HG03439 (cell line): Measurements from ENCODE around the gene MTRFR.
"Not testable (repeated sequence)": the region's sequence is repeated elsewhere in the genome, so short reads cannot be mapped to it uniquely, and the experiment has no call there.

Experiments
- ATAC-seq: cut with Tn5 transposase; IDR thresholded peaks from one replicate; pipeline ENCODE4 v1.9.1; 2021; ENCODE audit warnings: mild to moderate bottlenecking, moderate library complexity; ENCODE audit not compliant: unreplicated experiment

MTRFR gene

DNA sequence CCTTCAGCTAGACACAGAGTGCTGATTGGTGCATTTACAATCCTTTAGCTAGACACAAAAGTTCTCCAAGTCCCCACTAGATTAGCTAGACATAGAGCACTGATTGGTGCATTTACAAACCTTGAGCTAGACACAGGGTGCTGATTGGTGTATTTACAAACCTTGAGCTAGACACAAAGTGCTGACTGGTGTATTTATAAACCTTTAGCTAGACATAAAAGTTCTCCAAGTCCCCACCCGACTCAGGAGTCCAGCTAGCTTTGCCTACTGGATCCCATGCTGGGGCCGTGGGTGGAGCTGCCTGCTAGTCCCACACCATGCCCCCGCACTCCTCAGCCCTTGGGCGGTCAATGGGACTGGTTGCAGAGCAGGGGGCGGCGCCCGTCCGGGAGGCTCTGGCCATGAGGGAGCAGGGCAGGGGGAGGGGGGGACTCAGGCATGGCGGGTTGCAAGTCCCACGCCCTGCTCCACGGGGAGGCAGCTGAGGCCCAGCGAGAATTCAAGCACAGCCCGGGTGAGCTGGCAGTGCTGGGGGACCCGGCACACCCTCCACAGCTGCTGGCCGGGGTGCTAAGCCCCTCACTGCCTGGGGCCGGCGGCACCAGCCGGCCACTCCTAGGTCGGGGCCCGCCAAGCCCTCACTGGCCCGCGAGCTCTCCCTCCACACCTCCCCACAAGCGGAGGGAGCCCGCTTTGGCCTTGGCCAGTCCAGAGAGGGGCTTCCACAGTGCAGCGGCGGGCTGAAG is 15.9 kb downstream of the MTRFR start:
- not testable (repeated sequence) for ATAC-seq

GRCh38 chr12:123250471-123251383 is 17.5 kb downstream of the MTRFR start:
- ATAC-seq, result no peak

DNA sequence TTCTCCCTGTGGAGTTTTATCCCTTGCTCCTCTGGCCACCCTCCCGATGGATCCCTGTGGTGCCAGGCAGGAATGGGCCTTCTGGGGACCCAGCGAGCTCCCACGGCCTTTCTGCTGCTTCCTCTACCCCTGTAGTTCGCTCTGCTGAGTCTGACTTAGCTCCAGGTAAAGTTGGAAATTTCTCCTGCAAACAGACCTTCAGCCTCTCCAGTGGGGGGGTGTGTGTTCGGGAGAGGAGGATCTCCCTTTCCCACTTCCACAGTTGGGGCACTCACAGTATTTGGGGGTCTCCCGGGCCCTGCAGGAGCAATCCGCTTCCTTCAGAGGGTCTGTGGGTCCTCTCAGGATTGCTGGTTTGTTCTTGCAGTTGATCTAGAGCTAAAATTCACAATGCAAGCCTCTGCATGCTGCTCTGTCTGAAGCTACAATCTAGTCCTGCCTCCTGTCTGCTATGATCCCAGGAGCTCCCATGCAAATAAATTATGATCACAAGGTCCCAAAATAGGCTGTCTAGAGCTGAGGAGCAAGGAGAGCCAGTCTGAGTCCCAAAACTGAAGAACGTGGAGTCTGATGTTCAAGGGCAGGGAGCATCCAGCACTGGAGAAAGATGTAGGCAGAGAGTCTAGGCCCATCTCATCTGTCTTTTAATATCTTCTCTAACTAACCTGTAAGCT is 18.3 kb downstream of the MTRFR start:
- ATAC-seq, result no peak

- ATAC-seq, result not testable (repeated sequence)
Observed at GRCh38 chr12:123252365-123252764, 19.1 kb downstream of the MTRFR start.

DNA sequence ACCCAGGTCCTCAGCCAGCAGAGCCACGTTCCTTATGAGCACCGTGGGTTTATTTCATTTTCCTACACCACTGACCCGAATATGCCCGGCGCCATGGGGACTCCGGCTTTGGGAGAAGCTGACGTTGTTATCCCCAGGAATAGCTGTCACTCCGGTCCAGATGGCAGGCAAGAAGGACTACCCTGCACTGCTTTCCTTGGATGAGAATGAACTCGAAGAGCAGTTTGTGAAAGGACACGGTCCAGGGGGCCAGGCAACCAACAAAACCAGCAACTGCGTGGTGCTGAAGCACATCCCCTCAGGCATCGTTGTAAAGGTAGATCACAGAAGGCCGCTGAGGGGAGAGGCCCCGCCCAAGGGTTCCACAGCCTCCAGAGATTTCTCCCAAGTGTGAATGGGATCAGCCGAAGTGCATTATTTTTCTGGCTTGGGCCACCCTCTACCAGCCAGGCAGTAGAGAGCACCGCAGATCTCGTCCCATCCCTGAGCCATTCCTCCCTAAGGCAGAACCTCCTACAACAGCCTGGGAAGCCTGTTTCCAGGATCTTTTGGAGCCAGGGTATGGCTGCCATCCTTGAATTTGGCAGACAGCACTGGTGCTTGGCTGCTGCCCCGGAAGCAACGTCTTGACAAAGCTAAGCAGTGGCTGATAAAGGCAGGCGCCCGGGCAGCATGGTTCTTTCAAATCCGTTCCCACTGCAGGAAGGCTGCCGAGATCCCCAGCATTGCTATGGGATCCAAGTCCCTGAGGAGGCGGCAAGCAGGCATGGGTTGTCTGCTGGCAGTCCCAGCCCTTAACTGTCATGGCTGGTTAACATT is 20.6 kb downstream of the MTRFR start:
- ATAC-seq, result no peak

DNA sequence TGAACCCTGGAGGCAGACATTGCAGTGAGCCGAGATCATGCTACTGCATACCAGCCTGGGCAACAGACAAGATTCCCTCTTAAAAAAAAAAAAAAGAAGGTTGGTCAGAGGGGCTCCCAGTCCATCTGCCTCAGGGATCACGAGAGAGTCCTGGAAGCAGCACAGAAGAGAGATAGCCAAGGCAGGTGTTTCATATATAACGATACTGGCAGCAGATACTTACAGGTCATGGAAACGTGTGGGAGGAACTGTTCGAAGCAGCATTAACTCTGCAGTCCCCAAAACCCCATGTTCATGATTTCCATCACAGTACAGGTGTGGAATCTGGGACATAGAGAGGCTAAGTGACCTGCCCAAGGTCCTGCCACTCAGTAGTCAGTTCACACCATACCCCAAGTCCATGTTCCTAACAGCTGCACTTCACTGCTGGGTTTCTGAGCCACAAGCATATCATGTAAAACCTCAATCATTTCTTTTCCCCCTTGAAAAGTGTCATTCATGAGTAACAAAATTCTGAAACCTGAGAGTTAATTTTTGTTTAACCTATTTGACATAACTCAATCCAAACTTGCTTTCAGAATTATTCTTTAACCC is 21.7 kb downstream of the MTRFR start:
- no peak for ATAC-seq

- ATAC-seq, result no peak
Observed at GRCh38 chr12:123258593-123258992, 25.4 kb downstream of the MTRFR start.

DNA sequence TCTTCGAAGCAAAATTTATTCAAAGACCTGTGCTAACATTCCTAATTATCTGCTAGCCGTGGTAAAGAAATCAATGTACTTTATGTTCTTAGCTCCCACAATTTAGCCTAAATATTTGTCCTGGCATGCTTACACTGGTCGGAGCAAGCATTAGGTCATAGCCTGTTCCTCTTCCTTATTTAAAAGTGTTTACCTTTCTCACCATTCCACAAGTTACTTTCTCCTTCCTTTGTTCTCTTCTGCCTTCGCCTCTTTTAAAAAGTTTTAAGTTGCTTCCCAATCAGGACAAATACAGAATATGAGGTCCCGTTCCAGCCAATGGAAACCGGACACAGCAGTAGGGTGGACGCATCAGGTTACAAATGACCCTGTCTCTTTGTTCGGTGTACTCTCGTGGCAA is 26.8 kb downstream of the MTRFR start:
- ATAC-seq, result no peak

DNA sequence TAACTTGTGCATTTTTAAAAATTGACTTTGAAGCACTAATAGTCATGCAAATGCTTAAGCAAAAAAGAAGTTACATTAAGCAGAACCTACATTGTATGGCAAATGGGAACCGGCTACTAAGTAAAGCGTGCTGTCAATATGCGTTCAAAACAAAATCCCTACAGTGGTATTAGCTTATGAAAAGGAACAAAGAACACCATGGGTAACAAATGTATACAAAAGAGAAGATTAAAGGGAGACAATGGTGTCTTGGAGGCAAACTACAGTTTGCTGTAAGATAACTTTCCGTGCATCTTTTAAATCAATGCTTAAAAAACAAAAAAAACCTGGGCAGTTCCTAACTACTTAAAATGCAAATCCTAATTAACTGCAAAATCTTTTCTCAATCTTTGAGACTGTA is 28.0 kb downstream of the MTRFR start:
- no peak for ATAC-seq

- no peak for ATAC-seq
Observed at GRCh38 chr12:123263196-123263817, 30.1 kb downstream of the MTRFR start.

- ATAC-seq, result no peak
Observed at GRCh38 chr12:123264642-123265041, 31.4 kb downstream of the MTRFR start.

DNA sequence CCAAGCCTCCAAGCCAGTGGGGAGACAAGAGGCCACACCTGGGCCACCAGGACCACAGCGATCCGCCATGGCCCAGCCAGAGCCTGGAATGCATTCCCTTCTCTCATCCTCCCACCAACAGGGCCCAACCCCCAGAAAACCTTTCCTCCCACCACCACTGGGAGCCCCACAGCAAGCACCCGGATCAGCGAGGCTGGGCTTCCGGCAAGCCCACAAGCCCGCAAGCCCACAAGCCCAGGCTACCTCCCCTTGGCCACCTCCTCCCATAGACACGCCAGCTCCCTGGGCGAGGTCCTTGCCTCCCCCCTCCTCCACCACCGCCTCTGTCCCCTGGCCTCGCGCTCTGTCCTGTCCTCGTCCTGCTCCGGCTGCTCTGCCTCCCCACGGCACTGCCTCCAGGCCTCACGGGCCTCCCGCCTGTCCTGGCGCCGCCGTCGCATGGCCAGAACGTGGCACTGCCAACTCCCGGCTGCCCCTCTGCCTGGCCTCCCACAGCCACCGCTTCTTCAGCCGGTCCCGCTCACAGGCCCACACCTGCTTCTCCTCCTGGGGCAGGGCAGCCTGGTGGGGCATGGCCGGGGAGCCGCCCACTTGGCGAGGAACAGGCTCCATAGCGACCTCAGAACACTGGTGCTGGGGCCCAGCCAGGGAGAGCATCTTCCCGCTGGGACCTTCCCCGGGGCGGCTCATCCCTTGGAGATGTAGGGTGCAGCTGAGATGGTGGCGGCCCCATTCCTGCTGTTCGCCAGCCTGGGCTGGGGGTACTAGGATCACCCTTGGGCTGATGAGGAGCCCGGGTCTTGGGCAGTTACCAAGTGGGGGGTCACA is 32.8 kb downstream of the MTRFR start:
- no peak for ATAC-seq

- ATAC-seq, result no peak
Observed at GRCh38 chr12:123266679-123267277, 33.5 kb downstream of the MTRFR start.

DNA sequence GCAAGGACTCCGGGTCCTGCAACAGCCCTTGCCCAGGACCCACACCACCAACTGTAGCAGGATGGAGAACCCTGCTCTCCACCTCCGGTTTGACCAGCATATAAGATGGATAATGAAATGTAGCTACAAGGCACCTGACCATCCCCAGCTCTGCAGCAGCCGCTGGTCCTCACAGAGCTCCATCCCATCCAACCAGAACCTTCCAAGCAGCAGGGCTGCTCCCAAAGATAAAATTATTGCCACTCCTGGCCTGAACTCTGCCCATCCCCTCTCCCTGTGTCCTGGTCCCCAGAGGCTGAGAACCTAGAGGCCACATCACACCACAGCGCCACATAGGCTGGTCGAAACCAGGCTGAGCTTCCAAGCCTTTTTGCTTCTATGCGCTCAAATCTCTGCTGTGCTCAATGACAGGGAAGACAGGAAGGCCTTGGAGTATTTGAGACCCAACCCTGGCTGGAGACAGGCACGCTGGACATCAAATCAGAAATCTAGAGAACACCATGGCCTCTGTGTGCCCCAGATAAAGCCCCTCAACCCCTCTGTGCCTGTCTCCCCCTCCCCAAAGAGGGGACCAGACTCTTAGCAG is 34.2 kb downstream of the MTRFR start:
- no peak for ATAC-seq

DNA sequence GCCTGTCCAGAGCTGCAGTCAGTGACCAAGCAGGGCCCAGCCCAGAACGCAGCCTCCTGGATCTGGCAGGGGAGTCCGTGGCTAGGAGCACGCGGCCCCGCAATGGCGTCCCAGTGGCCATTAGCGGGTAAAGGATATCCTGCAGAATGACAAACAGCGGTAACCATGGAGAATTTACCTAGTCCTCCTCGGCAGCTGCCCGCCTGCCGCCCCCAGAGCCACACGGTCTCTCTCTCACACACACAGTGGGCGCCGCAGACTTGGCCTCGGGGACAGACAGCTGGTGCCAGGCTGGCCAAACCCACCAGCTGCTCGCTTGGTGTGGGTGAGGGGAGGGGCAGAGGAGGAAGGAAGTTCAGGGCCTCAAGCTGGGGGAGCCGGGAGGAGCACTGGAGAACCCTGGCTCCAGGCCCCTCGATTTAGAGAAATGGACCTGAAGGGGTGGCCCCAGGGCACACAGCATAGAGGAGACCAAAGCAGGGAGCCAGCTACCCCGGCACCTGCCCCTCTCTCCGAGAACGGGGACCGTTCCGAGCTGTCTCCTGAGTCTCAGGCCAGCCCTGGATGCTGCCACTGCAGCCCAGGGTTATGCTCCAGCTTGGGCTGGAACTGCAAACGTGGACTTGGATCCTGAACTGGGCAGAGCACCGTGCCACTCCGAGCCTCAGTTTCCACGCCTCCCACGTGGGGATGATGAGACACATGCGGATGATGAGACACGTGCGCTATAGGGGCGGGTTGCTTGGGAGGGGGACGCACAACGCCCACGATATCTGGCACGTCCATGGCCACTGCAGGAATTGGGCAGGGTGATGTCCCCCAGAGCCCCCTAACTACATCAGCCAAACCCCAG is 35.0 kb downstream of the MTRFR start:
- ATAC-seq, result no peak

DNA sequence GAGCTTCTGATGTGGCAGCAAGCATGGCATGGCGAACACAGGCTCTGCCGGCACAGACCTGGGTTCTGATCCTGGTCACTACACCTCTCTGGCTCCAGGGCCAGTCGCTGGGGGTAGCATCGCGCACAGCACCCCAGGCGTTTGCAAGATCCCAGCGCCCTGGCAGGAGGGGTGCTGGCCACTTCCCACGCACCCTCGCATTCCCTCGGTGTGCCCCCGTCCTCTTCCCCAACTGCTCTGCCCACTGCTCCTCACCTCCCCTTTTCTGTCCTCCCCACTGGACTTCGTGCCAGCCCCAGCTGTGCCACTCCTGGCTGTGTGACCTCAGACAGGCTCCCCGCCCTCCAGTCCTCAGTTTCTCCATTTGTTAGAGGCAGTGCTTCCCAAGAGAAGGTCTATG is 35.6 kb downstream of the MTRFR start:
- no peak for ATAC-seq

DNA sequence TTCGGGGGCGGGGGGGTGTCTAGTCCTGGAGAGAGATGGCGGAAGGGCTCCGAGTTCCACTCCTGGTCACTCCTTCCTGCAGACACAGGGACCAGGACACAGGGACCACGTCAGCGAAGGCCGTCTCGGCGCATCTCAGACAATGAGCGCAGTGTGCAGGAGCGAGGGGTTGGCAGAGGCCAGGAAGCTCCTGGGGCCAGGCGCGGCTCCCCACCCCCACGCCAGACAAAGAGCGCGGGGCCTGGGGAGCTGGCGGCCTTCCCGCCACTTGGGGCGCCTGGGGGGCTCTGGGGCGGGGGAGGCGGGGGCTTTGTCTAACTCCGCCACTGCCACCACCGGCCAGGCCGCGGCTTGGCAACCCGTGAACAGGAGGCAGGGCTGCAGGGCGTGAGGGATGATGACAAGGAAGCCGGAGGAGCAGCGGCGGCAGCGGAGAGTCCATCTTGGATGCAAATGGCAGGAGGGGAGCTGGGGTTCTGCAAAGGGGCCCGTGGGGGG is 36.2 kb downstream of the MTRFR start:
- ATAC-seq, result no peak
